GM12891 (cell line): ENCODE measurements around the gene THSD8.
"Not testable (repeated sequence)": the region's sequence is repeated elsewhere in the genome, so short reads cannot be mapped to it uniquely, and the experiment has no call there.

Experiments used
- POLR2A ChIP-seq: IDR thresholded peaks from 2 replicates; pipeline ENCODE4 v1.6.1; 2011; ENCODE audit warnings: low read depth, low read length, control low read depth
- POLR2AphosphoS5 ChIP-seq: IDR thresholded peaks from 2 replicates; pipeline ENCODE4 v1.6.1; 2011; ENCODE audit warnings: low read depth, low read length, control low read depth
- SPI1 ChIP-seq: IDR thresholded peaks from 2 replicates; pipeline ENCODE4 v1.6.1; 2011; ENCODE audit warnings: low read depth, low read length, control low read depth

DNA sequence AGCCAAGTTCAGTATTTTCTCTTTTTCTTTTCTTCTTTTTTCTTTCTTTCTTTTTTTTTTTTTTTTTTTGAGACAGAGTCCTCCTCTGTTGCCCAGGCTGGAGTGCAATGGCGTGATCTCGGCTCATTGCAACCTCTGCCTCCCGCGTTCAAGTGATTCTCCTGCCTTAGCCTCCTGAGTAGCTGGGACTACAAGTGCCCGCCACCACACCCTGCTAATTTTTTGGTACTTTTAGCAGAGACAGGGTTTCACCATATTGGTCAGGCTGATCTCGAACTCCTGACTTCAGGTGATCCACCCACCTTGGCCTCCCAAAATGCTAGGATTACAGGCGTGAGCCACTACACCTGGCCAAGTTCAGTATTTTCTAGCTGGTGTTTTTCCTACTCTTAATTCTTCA lies 4.3 kb upstream of the THSD8 start:
- not testable (repeated sequence) for TF ChIP-seq POLR2A, POLR2AphosphoS5, SPI1
